IMR-90 (cell line): Measurements from ENCODE around the gene LYPD8. TPM values are rescaled to one million over a fixed set of nuclear protein-coding genes. Genes with fewer than 3 reads are reported as not detected.
"Not testable (repeated sequence)": the region's sequence is repeated elsewhere in the genome, so short reads cannot be mapped to it uniquely, and the experiment has no call there.

Experiments
- ATAC-seq: fragments of 200-7000 bp; cut with Tn5 transposase; 2 replicates; pipeline ENCODE4 v1.9.1; 2020; ENCODE audit warnings: low read depth, mild to moderate bottlenecking, moderate library complexity
- BruUV-seq: library from RNA; stranded (reverse); fragments of 400-500 nt; replicated peaks from 2 replicates; lab custom pipeline; 2021; lab: Mats Ljungman, UMichigan
- CTCF ChIA-PET: fragments of 300-600 bp; formaldehyde crosslinking; extraction: SDS; loops from one replicate; lab custom pipeline; 2021; ENCODE audit warnings: antibody characterized with exemption; lab: Yijun Ruan, JAX
- POLR2A ChIA-PET: fragments of 300-600 bp; sonication (Branson Sonifier 250); formaldehyde crosslinking; loops from one replicate; lab custom pipeline; 2022; ENCODE audit warnings: antibody characterized with exemption; ENCODE audit not compliant: unreplicated experiment; lab: Charles Lee
- DNase-seq: peaks from one replicate; pipeline ENCODE4 v3.0.0; 2013
- H2AFZ ChIP-seq: replicated peaks from 2 replicates; pipeline ENCODE3; 2013; ENCODE audit warnings: low read length, mild to moderate bottlenecking; ENCODE audit not compliant: poor library complexity
- H2AK5ac ChIP-seq: 2 replicates; pipeline ENCODE4 v1.6.1; 2013; ENCODE audit warnings: low read depth, low read length, inconsistent platforms
- H2AK9ac ChIP-seq: replicated peaks from 2 replicates; pipeline ENCODE3; 2013; ENCODE audit warnings: mild to moderate bottlenecking, low read depth, low read length, moderate library complexity; ENCODE audit not compliant: poor library complexity
- H2BK120ac ChIP-seq: 2 replicates; pipeline ENCODE4 v1.6.1; 2013; ENCODE audit warnings: low read depth, low read length, inconsistent platforms
- H2BK15ac ChIP-seq: 3 replicates; pipeline ENCODE4 v1.6.1; 2013; ENCODE audit warnings: low read depth, low read length, inconsistent platforms
- H2BK20ac ChIP-seq: 2 replicates; pipeline ENCODE4 v1.6.1; 2013; ENCODE audit warnings: low read depth, mild to moderate bottlenecking, inconsistent platforms, low read length, moderate library complexity
- H2BK5ac ChIP-seq: 2 replicates; pipeline ENCODE4 v1.6.1; 2013; ENCODE audit warnings: mild to moderate bottlenecking, low read depth, low read length, inconsistent platforms; ENCODE audit not compliant: poor library complexity, severe bottlenecking
- H3K14ac ChIP-seq: replicated peaks from 2 replicates; pipeline ENCODE4 v1.6.1; 2013; ENCODE audit warnings: low read depth, low read length, inconsistent platforms
- H3K18ac ChIP-seq: 2 replicates; pipeline ENCODE4 v1.6.1; 2013; ENCODE audit warnings: low read depth, low read length, control low read depth
- H3K23ac ChIP-seq: 2 replicates; pipeline ENCODE4 v1.6.1; 2013; ENCODE audit warnings: low read depth, low read length, inconsistent platforms
- H3K27ac ChIP-seq: 2 replicates; pipeline ENCODE4 v1.5.1; 2013; ENCODE audit warnings: mild to moderate bottlenecking, control low read depth, low read length; ENCODE audit not compliant: insufficient read depth
- H3K27me3 ChIP-seq: 2 replicates; pipeline ENCODE4 v1.6.1; 2013; ENCODE audit warnings: low read length; ENCODE audit not compliant: control insufficient read depth, insufficient read depth
- H3K36me3 ChIP-seq: 2 replicates; pipeline ENCODE4 v1.6.1; 2013; ENCODE audit warnings: low read length, mixed read lengths; ENCODE audit not compliant: control insufficient read depth, insufficient read depth
- H3K4ac ChIP-seq: 2 replicates; pipeline ENCODE4 v1.6.1; 2013; ENCODE audit warnings: low read depth, low read length, inconsistent platforms
- H3K4me1 ChIP-seq: 2 replicates; pipeline ENCODE4 v1.6.1; 2013; ENCODE audit warnings: low read length, mixed read lengths; ENCODE audit not compliant: control insufficient read depth, insufficient read depth
- H3K4me2 ChIP-seq: 2 replicates; pipeline ENCODE4 v1.6.1; 2013; ENCODE audit warnings: low read depth, mild to moderate bottlenecking, control low read depth, low read length, moderate library complexity
- H3K4me3 ChIP-seq: 2 replicates; pipeline ENCODE4 v1.5.1; 2013; ENCODE audit warnings: low read depth, mild to moderate bottlenecking, control low read depth, low read length, moderate library complexity; ENCODE audit not compliant: insufficient read depth
- H3K56ac ChIP-seq: 2 replicates; pipeline ENCODE4 v1.6.1; 2013; ENCODE audit warnings: low read length, inconsistent platforms; ENCODE audit not compliant: insufficient read depth; ENCODE audit errors: extremely low read depth
- H3K79me1 ChIP-seq, 2 experiments: 2 replicates each; pipeline ENCODE4 v1.6.1; 2013; ENCODE audit warnings: low read length in 2 of 2, inconsistent platforms in 1 of 2, low read depth in 1 of 2
- H3K9ac ChIP-seq: 2 replicates; pipeline ENCODE4 v1.6.1; 2013; ENCODE audit warnings: low read depth, low read length, control low read depth
- H3K9me1 ChIP-seq: 2 replicates; pipeline ENCODE4 v1.6.1; 2013; ENCODE audit warnings: low read length, inconsistent platforms; ENCODE audit not compliant: insufficient read depth
- H3K9me3 ChIP-seq: 2 replicates; pipeline ENCODE4 v1.6.1; 2013; ENCODE audit warnings: low read length; ENCODE audit not compliant: control insufficient read depth, insufficient read depth
- H4K20me1 ChIP-seq: 2 replicates; pipeline ENCODE4 v1.6.1; 2013; ENCODE audit warnings: low read length, inconsistent platforms; ENCODE audit not compliant: insufficient read depth
- H4K5ac ChIP-seq: 2 replicates; pipeline ENCODE4 v1.6.1; 2013; ENCODE audit warnings: mild to moderate bottlenecking, low read depth, low read length, control low read depth
- H4K8ac ChIP-seq, 2 experiments: 2 replicates each; pipeline ENCODE4 v1.6.1; 2013; ENCODE audit warnings: low read depth in 2 of 2, low read length in 2 of 2, control low read depth in 1 of 2, inconsistent platforms in 1 of 2
- H4K91ac ChIP-seq: 2 replicates; pipeline ENCODE4 v1.6.1; 2013; ENCODE audit warnings: low read depth, low read length, inconsistent platforms; ENCODE audit not compliant: insufficient read depth
- BHLHE40 ChIP-seq: fragments of 150-350 bp; IDR thresholded peaks from 2 replicates; pipeline ENCODE4 v1.6.1; 2016; ENCODE audit warnings: mild to moderate bottlenecking, low read depth, low read length
- CHD1 ChIP-seq: IDR thresholded peaks from 2 replicates; pipeline ENCODE4 v1.6.1; 2012; ENCODE audit warnings: low read depth, low read length, improper control_type of control experiment
- FOS ChIP-seq: fragments of 150-350 bp; IDR thresholded peaks from 2 replicates; pipeline ENCODE4 v1.6.1; 2016; ENCODE audit warnings: low read depth, low read length
- MXI1 ChIP-seq: IDR thresholded peaks from 2 replicates; pipeline ENCODE4 v1.6.1; 2012; ENCODE audit warnings: low read depth, mild to moderate bottlenecking, low read length, moderate library complexity, borderline replicate concordance
- RAD21 ChIP-seq: IDR thresholded peaks from 2 replicates; pipeline ENCODE4 v1.6.1; 2012; ENCODE audit warnings: low read length, improper control_type of control experiment
- WGBS, 2 experiments: methylation state at CpG; one replicate each; pipeline versions ENCODE4 v1.1.5 to v1.1.7; 2013; ENCODE audit warnings: missing lambda C conversion rate in 2 of 2; ENCODE audit not compliant: insufficient read length in 1 of 2; ENCODE audit errors: extremely low coverage in 2 of 2; 5-methylcytosine and 5-hydroxymethylcytosine counted together
- dilution Hi-C: fragments of 300-500 bp; cut with HindIII; formaldehyde crosslinking; loops from one replicate; pipeline ENCODE4 v1.14.3; 2018; ENCODE audit warnings: low sequenced_read_pairs; ENCODE audit not compliant: unreplicated experiment
- in situ Hi-C: fragments of 300-500 bp; cut with MboI; formaldehyde crosslinking; loops from 3 replicates; pipeline ENCODE4 v1.14.3; 2019; ENCODE audit warnings: low sequenced_read_pairs, inconsistent platforms, mixed read lengths
- intact Hi-C: fragments of 100-400 bp; cut with micrococcal nuclease; formaldehyde crosslinking; loops from 2 replicates; pipeline ENCODE4 v1.10.0; 2022
- polyA plus RNA-seq, 3 experiments: library from polyadenylated mRNA; depleted of rRNA; stranded (reverse); fragments of >200 nt; gene quantifications; 2 replicates each; pipeline ENCODE4 v1.2.3, GENCODE V29; 2012; ENCODE audit warnings: low replicate concordance in 1 of 3
- total RNA-seq: library from RNA; depleted of rRNA; stranded (reverse); fragments of >200 nt; gene quantifications from 2 replicates; pipeline ENCODE4 v1.2.3, GENCODE V29; 2012
- TF ChIP-seq, protein P1 (sequence below): conservative IDR thresholded peaks from 2 replicates; pipeline ENCODE4 v1.5.1; 2012; ENCODE audit warnings: mild to moderate bottlenecking, low read depth, low read length, improper control_type of control experiment
- TF ChIP-seq, protein P2 (sequence below): fragments of 150-350 bp; IDR thresholded peaks from 2 replicates; pipeline ENCODE4 v1.6.1; 2017; ENCODE audit warnings: mild to moderate bottlenecking, antibody characterized with exemption, low read length, low read depth

The LYPD8 gene
- total and polyA plus RNA-seq, 2 of the 4 experiments (the other 2 are of a cell fraction): not detected

DNA sequence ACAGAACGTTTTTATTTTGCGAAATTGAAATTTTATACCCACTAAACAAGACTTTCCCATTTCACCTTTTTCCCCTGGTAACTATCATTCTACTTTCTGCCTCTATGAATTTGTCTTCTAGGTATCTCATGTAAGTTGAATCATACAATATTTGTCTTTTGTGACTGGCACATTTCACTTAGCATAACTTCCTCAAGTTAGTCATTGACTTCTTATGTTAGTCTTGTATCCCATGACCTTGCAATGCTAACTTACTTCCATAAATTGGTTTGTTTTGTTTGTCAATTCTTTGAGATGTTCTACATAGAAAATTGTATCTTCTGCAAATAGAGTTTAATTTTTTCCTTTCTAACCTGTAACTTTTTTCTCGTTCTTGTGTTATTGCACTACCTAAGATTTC is 43.2 kb upstream of the LYPD8 start:
- Histone ChIP-seq H3K23ac (no peak overlapping the region), H2AK5ac (no peak overlapping the region), H2BK20ac (no peak overlapping the region), H3K4me3 (no peak overlapping the region), H4K91ac (no peak overlapping the region), H3K18ac (no peak overlapping the region), H3K14ac (no peak overlapping the region), H3K56ac (no peak overlapping the region), H3K4me1 (no peaks in the 10 kb centered on the region), H2AK9ac (no peak overlapping the region), H3K4ac (no peak overlapping the region), H4K5ac (no peak overlapping the region), H3K9me1 (no peaks in the 10 kb centered on the region), H4K20me1 (no peaks in the 10 kb centered on the region), H3K27me3 (no peaks in the 10 kb centered on the region), H3K79me1 (no peaks in the 10 kb centered on the region), H2AFZ (no peak overlapping the region), H3K4me2 (no peak overlapping the region), H3K9me3 (no peaks in the 10 kb centered on the region; the same call in 1 of the 2 replicates), H2BK120ac (no peak overlapping the region), H3K9ac (no peak overlapping the region), H2BK15ac (no peak overlapping the region), H3K27ac (no peak overlapping the region), H3K36me3 (no peaks in the 10 kb centered on the region), H4K8ac (no peak overlapping the region), H2BK5ac (no peak overlapping the region)
- dilution Hi-C loops (no loop called here), intact Hi-C loops (no loop called here), in situ Hi-C loops (no loop called here)
- DNase-seq: no peak
- ChIA-PET CTCF (no interaction called here), POLR2A (no interaction called here)
- BruUV-seq: no TSS peak
- no CpG with 5 or more reads among the region's 3 CpGs for WGBS, 2 experiments
- TF ChIP-seq BHLHE40 (no peak), CHD1 (no peak), FOS (no peak), RAD21 (no peak), MXI1 (no peak)
- TF ChIP-seq, protein P1, sequence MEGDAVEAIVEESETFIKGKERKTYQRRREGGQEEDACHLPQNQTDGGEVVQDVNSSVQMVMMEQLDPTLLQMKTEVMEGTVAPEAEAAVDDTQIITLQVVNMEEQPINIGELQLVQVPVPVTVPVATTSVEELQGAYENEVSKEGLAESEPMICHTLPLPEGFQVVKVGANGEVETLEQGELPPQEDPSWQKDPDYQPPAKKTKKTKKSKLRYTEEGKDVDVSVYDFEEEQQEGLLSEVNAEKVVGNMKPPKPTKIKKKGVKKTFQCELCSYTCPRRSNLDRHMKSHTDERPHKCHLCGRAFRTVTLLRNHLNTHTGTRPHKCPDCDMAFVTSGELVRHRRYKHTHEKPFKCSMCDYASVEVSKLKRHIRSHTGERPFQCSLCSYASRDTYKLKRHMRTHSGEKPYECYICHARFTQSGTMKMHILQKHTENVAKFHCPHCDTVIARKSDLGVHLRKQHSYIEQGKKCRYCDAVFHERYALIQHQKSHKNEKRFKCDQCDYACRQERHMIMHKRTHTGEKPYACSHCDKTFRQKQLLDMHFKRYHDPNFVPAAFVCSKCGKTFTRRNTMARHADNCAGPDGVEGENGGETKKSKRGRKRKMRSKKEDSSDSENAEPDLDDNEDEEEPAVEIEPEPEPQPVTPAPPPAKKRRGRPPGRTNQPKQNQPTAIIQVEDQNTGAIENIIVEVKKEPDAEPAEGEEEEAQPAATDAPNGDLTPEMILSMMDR: no peak
- TF ChIP-seq, protein P2, sequence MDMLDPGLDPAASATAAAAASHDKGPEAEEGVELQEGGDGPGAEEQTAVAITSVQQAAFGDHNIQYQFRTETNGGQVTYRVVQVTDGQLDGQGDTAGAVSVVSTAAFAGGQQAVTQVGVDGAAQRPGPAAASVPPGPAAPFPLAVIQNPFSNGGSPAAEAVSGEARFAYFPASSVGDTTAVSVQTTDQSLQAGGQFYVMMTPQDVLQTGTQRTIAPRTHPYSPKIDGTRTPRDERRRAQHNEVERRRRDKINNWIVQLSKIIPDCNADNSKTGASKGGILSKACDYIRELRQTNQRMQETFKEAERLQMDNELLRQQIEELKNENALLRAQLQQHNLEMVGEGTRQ: no peak
- no peak for ATAC-seq

DNA sequence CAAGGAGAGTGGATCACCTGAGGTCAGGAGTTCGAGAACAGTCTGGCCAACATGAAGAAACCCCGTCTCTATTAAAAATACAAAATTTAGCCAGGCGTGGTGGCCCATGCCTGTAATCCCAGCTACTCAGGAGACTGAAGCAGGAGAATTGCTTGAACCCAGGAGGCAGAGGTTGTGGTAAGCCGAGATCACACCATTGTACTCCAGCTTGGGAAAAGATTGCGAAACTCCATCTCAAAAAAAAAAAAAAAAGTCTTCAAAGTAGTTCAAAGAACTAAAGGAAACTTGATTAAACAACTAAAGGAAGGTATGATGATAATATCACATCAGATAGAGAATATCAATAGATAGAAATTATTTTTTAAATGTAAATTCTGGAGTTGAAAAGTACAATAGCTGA is 39.1 kb upstream of the LYPD8 start:
- H3K4me3 ChIP-seq, H3K79me1 ChIP-seq, CTCF ChIA-PET, dilution Hi-C loops, H2AK5ac ChIP-seq, H3K9me1 ChIP-seq, ATAC-seq, intact Hi-C loops, H3K23ac ChIP-seq, H2AK9ac ChIP-seq, H3K27me3 ChIP-seq, H3K18ac ChIP-seq, DNase-seq, H3K9me3 ChIP-seq, H4K5ac ChIP-seq, H2BK20ac ChIP-seq, BruUV-seq, H2BK15ac ChIP-seq, H3K4ac ChIP-seq, H3K27ac ChIP-seq, in situ Hi-C loops, H4K8ac ChIP-seq, H4K91ac ChIP-seq, H3K56ac ChIP-seq, H3K14ac ChIP-seq, H3K36me3 ChIP-seq, H2AFZ ChIP-seq, H2BK120ac ChIP-seq, H4K20me1 ChIP-seq, POLR2A ChIA-PET, H3K4me1 ChIP-seq, H2BK5ac ChIP-seq, H3K9ac ChIP-seq, H3K4me2 ChIP-seq: not testable (repeated sequence)
- WGBS, 2 experiments: no CpG with 5 or more reads among the region's 5 CpGs
